GM18868 (cell line): ENCODE results near the gene MAML2.

Source experiments
- ATAC-seq: cut with Tn5 transposase; IDR thresholded peaks from one replicate; pipeline ENCODE4 v1.9.1; 2021; ENCODE audit warnings: mild to moderate bottlenecking, moderate library complexity; ENCODE audit not compliant: unreplicated experiment

Gene MAML2

GRCh38 chr11:96054870-96055705 is 287.9 kb downstream of the MAML2 start:
- no peak for ATAC-seq

GRCh38 chr11:96052921-96053651 is 289.9 kb downstream of the MAML2 start:
- ATAC-seq, result peak; percentile 32

GRCh38 chr11:96051820-96052219 is 291.2 kb downstream of the MAML2 start:
- peak; percentile 89 for ATAC-seq

GRCh38 chr11:96050435-96051182 is 292.4 kb downstream of the MAML2 start:
- no peak for ATAC-seq

- no peak for ATAC-seq
Measured at GRCh38 chr11:96049426-96049825, 293.6 kb downstream of the MAML2 start.

- no peak for ATAC-seq
Measured at GRCh38 chr11:96045622-96046456, 297.2 kb downstream of the MAML2 start.

GRCh38 chr11:96044747-96045146 is 298.2 kb downstream of the MAML2 start:
- no peak for ATAC-seq

GRCh38 chr11:96044311-96044710 is 298.7 kb downstream of the MAML2 start:
- ATAC-seq, result no peak

GRCh38 chr11:96043291-96043690 is 299.7 kb downstream of the MAML2 start:
- no peak for ATAC-seq

- no peak for ATAC-seq
Measured at GRCh38 chr11:96038046-96038445, 304.9 kb downstream of the MAML2 start.

- no peak for ATAC-seq
Measured at GRCh38 chr11:96037405-96037949, 305.5 kb downstream of the MAML2 start.

- no peak for ATAC-seq
Measured at GRCh38 chr11:96036863-96037262, 306.1 kb downstream of the MAML2 start.

GRCh38 chr11:96035740-96036078 is 307.3 kb downstream of the MAML2 start:
- ATAC-seq, result no peak

- no peak for ATAC-seq
Measured at GRCh38 chr11:96035031-96035739, 307.8 kb downstream of the MAML2 start.

GRCh38 chr11:96033599-96033998 is 309.4 kb downstream of the MAML2 start:
- ATAC-seq, result no peak

GRCh38 chr11:96033095-96033494 is 309.9 kb downstream of the MAML2 start:
- ATAC-seq, result no peak

- no peak for ATAC-seq
Measured at GRCh38 chr11:96028746-96029145, 314.2 kb downstream of the MAML2 start.

GRCh38 chr11:96027021-96027420 is 316.0 kb downstream of the MAML2 start:
- no peak for ATAC-seq

- no peak for ATAC-seq
Measured at GRCh38 chr11:96026310-96026709, 316.7 kb downstream of the MAML2 start.

GRCh38 chr11:96024666-96025065 is 318.3 kb downstream of the MAML2 start:
- no peak for ATAC-seq
